Thymus (tissue), 14 donors: Measurements from ENCODE around the gene KCNT2. TPM values are rescaled to one million over a fixed set of nuclear protein-coding genes. Genes with fewer than 3 reads are reported as not detected.

ENCODE experiments used
- DNase-seq, 9 donors: peaks; one replicate each; pipeline ENCODE4 v3.0.0-alpha.2; 2013; ENCODE audit warnings: low spot score in 9 of 9, low read depth in 6 of 9, missing footprints in 1 of 9
- H3K27ac ChIP-seq, 2 donors: one replicate each; pipeline ENCODE4 v1.5.1; 2013; ENCODE audit warnings: control low read depth in 1 of 2, low read depth in 1 of 2, low read length in 1 of 2, mild to moderate bottlenecking in 1 of 2, moderate library complexity in 1 of 2
- H3K27me3 ChIP-seq, 2 donors: one replicate each; pipeline ENCODE4 v1.5.1; 2013; ENCODE audit warnings: low read length in 1 of 2; ENCODE audit not compliant: control insufficient read depth in 2 of 2, insufficient read depth in 1 of 2
- H3K36me3 ChIP-seq, 2 donors: one replicate each; pipeline ENCODE4 v1.5.1; 2013; ENCODE audit warnings: low read length in 1 of 2, mild to moderate bottlenecking in 1 of 2, moderate library complexity in 1 of 2; ENCODE audit not compliant: control insufficient read depth in 2 of 2, insufficient read depth in 2 of 2
- H3K4me1 ChIP-seq, 2 donors: one replicate each; pipeline ENCODE4 v1.5.1; 2013; ENCODE audit warnings: low read length in 2 of 2; ENCODE audit not compliant: control insufficient read depth in 2 of 2, insufficient read depth in 2 of 2
- H3K4me3 ChIP-seq, 2 donors: one replicate each; pipeline ENCODE4 v1.5.1; 2013; ENCODE audit warnings: low read length in 2 of 2, control low read depth in 1 of 2, mild to moderate bottlenecking in 1 of 2
- H3K9me3 ChIP-seq, 2 donors: one replicate each; pipeline ENCODE4 v1.5.1; 2013; ENCODE audit warnings: low read length in 1 of 2, mild to moderate bottlenecking in 1 of 2; ENCODE audit not compliant: control insufficient read depth in 2 of 2, insufficient read depth in 1 of 2
- WGBS: extraction: QIAGEN DNeasy Blood & Tissue Kit; methylation state at CpG from one replicate; pipeline ENCODE4 v1.1.7; 2013; 5-methylcytosine and 5-hydroxymethylcytosine counted together
- long read RNA-seq, 10 donors: transcript quantifications; one replicate each; lab custom pipeline, GENCODE V29; 2026
- polyA plus RNA-seq: library from polyadenylated mRNA; stranded (reverse); fragments of 200-250 nt; gene quantifications from one replicate; pipeline ENCODE4 v1.2.3, GENCODE V29; 2013
- total RNA-seq: library from RNA; stranded (reverse); fragments of 120-200 nt; gene quantifications from one replicate; pipeline ENCODE4 v1.2.4, GENCODE V29; 2013
- donor health status: healthy.

Gene KCNT2
- total RNA-seq = 0.85 TPM
- polyA plus RNA-seq = 0.41 TPM
- long read RNA-seq, donor 1 = 0 reads
- long read RNA-seq, donor 2 = 0 reads
- long read RNA-seq, donor 3 = 0 reads
- long read RNA-seq, donor 4 = 0 reads
- long read RNA-seq, donor 5 = 0 reads
- long read RNA-seq, donor 6 = 0 reads
- long read RNA-seq, donor 7 = 0 reads
- long read RNA-seq, donor 8 = 0 reads
- long read RNA-seq, donor 9 = 0 reads
- long read RNA-seq, donor 10 = 0 reads

- H3K27me3 ChIP-seq = peaks cover 0 to 7% of the 10 kb centered on the region in 2 donors
- DNase-seq = peak in 7 of 9 donors; percentile 38 to 78 (median 46)
- peaks cover 2 to 14% of the 10 kb centered on the region in 2 donors for H3K4me1 ChIP-seq
- H3K4me3 ChIP-seq = peak within 1 kb of the TSS; percentile 54 to 57
- H3K9me3 ChIP-seq = no peaks in the 10 kb centered on the region
- peak within 1 kb of the TSS in 1 of 2 donors; percentile 40 for H3K27ac ChIP-seq
- H3K36me3 ChIP-seq = no peaks in the 10 kb centered on the region
- under 1% methylated on average over 43 of the region's 43 CpGs for WGBS
Measured at GRCh38 chr1:196608390-196609369, at the start of gene KCNT2. TSS of gene KCNT2 (minus strand) at chr1:196608440. CDS start at chr1:196608309, 131 bp downstream.

GRCh38 chr1:196655494-196655893 is 47.3 kb upstream of the KCNT2 start:
- no peaks in the 10 kb centered on the region for H3K36me3 ChIP-seq
- 98% methylated on average over 3 of the region's 3 CpGs for WGBS
- DNase-seq = no peak
- H3K27ac ChIP-seq = no peak overlapping the region
- no peak overlapping the region for H3K4me3 ChIP-seq
- H3K9me3 ChIP-seq = no peaks in the 10 kb centered on the region
- no peaks in the 10 kb centered on the region for H3K27me3 ChIP-seq
- peaks cover 0 to under 1% of the 10 kb centered on the region in 2 donors for H3K4me1 ChIP-seq

GRCh38 chr1:196655071-196655470 is 46.8 kb upstream of the KCNT2 start:
- Histone ChIP-seq H3K9me3 (no peaks in the 10 kb centered on the region), H3K4me3 (no peak overlapping the region), H3K36me3 (no peaks in the 10 kb centered on the region), H3K27ac (no peak overlapping the region), H3K27me3 (no peaks in the 10 kb centered on the region), H3K4me1 (peaks cover 0 to 4% of the 10 kb centered on the region in 2 donors)
- WGBS = 97% methylated on average over 3 of the region's 3 CpGs
- no peak for DNase-seq

GRCh38 chr1:196654271-196654670 is 46.0 kb upstream of the KCNT2 start:
- Histone ChIP-seq H3K27ac (no peak overlapping the region), H3K36me3 (no peaks in the 10 kb centered on the region), H3K4me3 (no peak overlapping the region), H3K27me3 (no peaks in the 10 kb centered on the region), H3K9me3 (peaks cover 0 to 3% of the 10 kb centered on the region in 2 donors), H3K4me1 (peaks cover 0 to 7% of the 10 kb centered on the region in 2 donors)
- WGBS = 85% methylated on average over 2 of the region's 2 CpGs
- DNase-seq = no peak

GRCh38 chr1:196651637-196652215 is 43.5 kb upstream of the KCNT2 start, which contains the start of gene CFH:
TSS of gene CFH (plus strand) at chr1:196652043. CDS start at chr1:196652118, 75 bp downstream.
- Histone ChIP-seq H3K36me3 (no peaks in the 10 kb centered on the region), H3K27ac (peak within 1 kb of the TSS in 1 of 2 donors; percentile 58), H3K4me3 (peak within 1 kb of the TSS in 1 of 2 donors; percentile 6), H3K4me1 (peaks cover 0 to 7% of the 10 kb centered on the region in 2 donors), H3K27me3 (no peaks in the 10 kb centered on the region), H3K9me3 (peaks cover 0 to 3% of the 10 kb centered on the region in 2 donors)
- peak in 5 of 9 donors; percentile 8 to 49 (median 14) for DNase-seq
- under 1% methylated on average over 5 of the region's 5 CpGs for WGBS

GRCh38 chr1:196651079-196651478 is 42.8 kb upstream of the KCNT2 start:
- H3K4me1 ChIP-seq = peaks cover 0 to 7% of the 10 kb centered on the region in 2 donors
- no peaks in the 10 kb centered on the region for H3K36me3 ChIP-seq
- no peak overlapping the region for H3K27ac ChIP-seq
- H3K27me3 ChIP-seq = no peaks in the 10 kb centered on the region
- no peak overlapping the region for H3K4me3 ChIP-seq
- DNase-seq = no peak
- H3K9me3 ChIP-seq = peaks cover 0 to 3% of the 10 kb centered on the region in 2 donors
- 70% methylated on average over 3 of the region's 3 CpGs for WGBS

GRCh38 chr1:196650403-196650802 is 42.2 kb upstream of the KCNT2 start:
- peaks cover 0 to 3% of the 10 kb centered on the region in 2 donors for H3K9me3 ChIP-seq
- WGBS = 82% methylated on average over 12 of the region's 12 CpGs
- peaks cover 0 to 7% of the 10 kb centered on the region in 2 donors for H3K4me1 ChIP-seq
- DNase-seq = no peak
- H3K27ac ChIP-seq = no peak overlapping the region
- no peaks in the 10 kb centered on the region for H3K27me3 ChIP-seq
- no peaks in the 10 kb centered on the region for H3K36me3 ChIP-seq
- H3K4me3 ChIP-seq = no peak overlapping the region

GRCh38 chr1:196649990-196650389 is 41.8 kb upstream of the KCNT2 start:
- no peak for DNase-seq
- no peaks in the 10 kb centered on the region for H3K27me3 ChIP-seq
- H3K36me3 ChIP-seq = no peaks in the 10 kb centered on the region
- H3K27ac ChIP-seq = no peak overlapping the region
- H3K4me1 ChIP-seq = peaks cover 0 to 7% of the 10 kb centered on the region in 2 donors
- H3K9me3 ChIP-seq = peaks cover 0 to 3% of the 10 kb centered on the region in 2 donors
- WGBS = 97% methylated on average over 12 of the region's 12 CpGs
- H3K4me3 ChIP-seq = no peak overlapping the region
